Keratinocyte (primary cell): ENCODE measurements around the gene USP33.

ENCODE experiments used
- EZH2 ChIP-seq: IDR thresholded peaks from one replicate; pipeline ENCODE4 v1.6.1; 2012; ENCODE audit warnings: inconsistent platforms, mild to moderate bottlenecking, low read length, moderate library complexity
- TF ChIP-seq, protein P1 (sequence below), 3 experiments: IDR thresholded peaks in 1 of 3; conservative IDR thresholded peaks in 1 of 3; optimal IDR thresholded peaks in 1 of 3; 2 replicates in 2 of 3; 3 replicates in 1 of 3; pipeline versions ENCODE3 to v1.5.1; 2011; ENCODE audit warnings: low read length in 3 of 3, mild to moderate bottlenecking in 3 of 3, moderate library complexity in 2 of 3, control low read depth in 1 of 3, inconsistent platforms in 1 of 3; ENCODE audit not compliant: insufficient read depth in 2 of 3; ENCODE audit errors: extremely low read depth in 1 of 3

DNA sequence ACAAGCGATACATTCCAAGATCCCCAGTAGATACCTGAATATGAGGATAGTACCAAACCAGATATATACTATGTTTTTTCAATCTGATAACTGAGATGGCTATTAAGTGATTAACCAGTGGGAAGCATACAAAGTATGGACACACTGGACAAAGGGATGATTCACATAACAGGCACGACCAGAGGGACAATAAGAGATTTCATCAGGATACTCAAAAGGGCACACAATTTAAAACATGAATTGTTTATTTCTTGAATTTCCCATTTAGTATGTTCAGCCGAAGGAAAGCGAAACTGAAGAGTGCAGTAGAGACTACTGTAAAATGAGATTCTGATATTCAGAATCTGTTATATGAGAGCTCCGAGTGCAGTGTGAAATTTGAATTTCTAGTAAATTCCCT lies 87.8 kb downstream of the USP33 start:
- TF ChIP-seq, protein P1, sequence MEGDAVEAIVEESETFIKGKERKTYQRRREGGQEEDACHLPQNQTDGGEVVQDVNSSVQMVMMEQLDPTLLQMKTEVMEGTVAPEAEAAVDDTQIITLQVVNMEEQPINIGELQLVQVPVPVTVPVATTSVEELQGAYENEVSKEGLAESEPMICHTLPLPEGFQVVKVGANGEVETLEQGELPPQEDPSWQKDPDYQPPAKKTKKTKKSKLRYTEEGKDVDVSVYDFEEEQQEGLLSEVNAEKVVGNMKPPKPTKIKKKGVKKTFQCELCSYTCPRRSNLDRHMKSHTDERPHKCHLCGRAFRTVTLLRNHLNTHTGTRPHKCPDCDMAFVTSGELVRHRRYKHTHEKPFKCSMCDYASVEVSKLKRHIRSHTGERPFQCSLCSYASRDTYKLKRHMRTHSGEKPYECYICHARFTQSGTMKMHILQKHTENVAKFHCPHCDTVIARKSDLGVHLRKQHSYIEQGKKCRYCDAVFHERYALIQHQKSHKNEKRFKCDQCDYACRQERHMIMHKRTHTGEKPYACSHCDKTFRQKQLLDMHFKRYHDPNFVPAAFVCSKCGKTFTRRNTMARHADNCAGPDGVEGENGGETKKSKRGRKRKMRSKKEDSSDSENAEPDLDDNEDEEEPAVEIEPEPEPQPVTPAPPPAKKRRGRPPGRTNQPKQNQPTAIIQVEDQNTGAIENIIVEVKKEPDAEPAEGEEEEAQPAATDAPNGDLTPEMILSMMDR (optimal IDR thresholded peaks at IDR 0.05 in 1 of 3, IDR thresholded peaks at IDR 0.05 in 1 of 3, conservative IDR thresholded peaks at IDR 0.05 in 1 of 3; ENCODE audit: extremely low read depth in 1 of 3, insufficient read depth in 2 of 3, low read length in 3 of 3): no peak
- no peak for TF ChIP-seq EZH2
